B cell (primary cell): ENCODE data around the gene RNF175. TPM values are rescaled to one million over a fixed set of nuclear protein-coding genes. Genes with fewer than 3 reads are reported as not detected.

Experiments used
- ATAC-seq: fragments of 200-7000 bp; cut with Tn5 transposase; one replicate; pipeline ENCODE4 v1.10.0; 2021; ENCODE audit warnings: low read depth, mild to moderate bottlenecking, moderate number of reproducible peaks, moderate library complexity
- CTCF ChIA-PET: fragments of 350-600 bp; sonication (Branson Sonifier 250); formaldehyde crosslinking; loops from one replicate; lab custom pipeline; 2021; ENCODE audit warnings: antibody characterized with exemption, inconsistent platforms; lab: Charles Lee
- POLR2A ChIA-PET: fragments of 350-600 bp; sonication (Branson Sonifier 250); formaldehyde crosslinking; loops from one replicate; lab custom pipeline; 2021; ENCODE audit warnings: antibody characterized with exemption; lab: Charles Lee
- DNase-seq: peaks from one replicate; pipeline ENCODE4 v3.0.0; 2013
- H2AFZ ChIP-seq: 2 replicates; pipeline ENCODE4 v1.6.1; 2012; ENCODE audit warnings: mild to moderate bottlenecking, low read depth, low read length; ENCODE audit not compliant: insufficient read depth, poor library complexity, severe bottlenecking
- H3K27ac ChIP-seq, 2 donors: 1 replicate in 1 of 2; 2 replicates in 1 of 2; pipeline ENCODE4 v1.5.1; 2012 to 2013; ENCODE audit warnings: low read length in 2 of 2, mild to moderate bottlenecking in 2 of 2, moderate library complexity in 1 of 2
- H3K27me3 ChIP-seq, 4 experiments: fragments of 200-600 bp in 1 of 4; sonication (generic) in 1 of 4; replicated peaks in 1 of 4; 1 replicate in 2 of 4; 2 replicates in 2 of 4; pipeline versions ENCODE4 v1.6.1 to v1.7.0; 2013 to 2016; ENCODE audit warnings: low read length in 3 of 4, mild to moderate bottlenecking in 2 of 4, mixed read lengths in 1 of 4, moderate library complexity in 1 of 4; ENCODE audit not compliant: insufficient read depth in 4 of 4, control insufficient read depth in 3 of 4; ENCODE audit errors: control extremely low read depth in 1 of 4
- H3K36me3 ChIP-seq, 2 experiments: replicated peaks in 1 of 2; 1 replicate in 1 of 2; 2 replicates in 1 of 2; pipeline versions ENCODE4 v1.6.1 to v1.7.1; 2013; ENCODE audit warnings: low read length in 1 of 2; ENCODE audit not compliant: insufficient read depth in 2 of 2, control insufficient read depth in 1 of 2; ENCODE audit errors: control extremely low read depth in 1 of 2, extremely low read depth in 1 of 2
- H3K4me1 ChIP-seq, 2 donors: fragments of 200-600 bp in 1 of 2; sonication (generic) in 1 of 2; 1 replicate in 1 of 2; 2 replicates in 1 of 2; pipeline versions ENCODE4 v1.5.1 to v1.6.1; 2013 to 2017; ENCODE audit warnings: low read length in 2 of 2; ENCODE audit not compliant: control insufficient read depth in 2 of 2, insufficient read depth in 2 of 2
- H3K4me2 ChIP-seq: replicated peaks from 2 replicates; pipeline ENCODE3; 2012; ENCODE audit warnings: mild to moderate bottlenecking, low read depth, low read length; ENCODE audit not compliant: poor library complexity, severe bottlenecking
- H3K4me3 ChIP-seq, 5 experiments: fragments of 200-600 bp in 1 of 5; sonication (generic) in 1 of 5; 1 replicate in 3 of 5; 2 replicates in 2 of 5; pipeline versions ENCODE4 v1.5.1 to v1.7.0; 2011 to 2016; ENCODE audit warnings: low read length in 4 of 5, mild to moderate bottlenecking in 4 of 5, low read depth in 2 of 5, control low read depth in 1 of 5, moderate library complexity in 1 of 5; ENCODE audit not compliant: insufficient read depth in 1 of 5; ENCODE audit errors: control extremely low read depth in 1 of 5, extremely low read depth in 1 of 5
- H3K79me2 ChIP-seq: fragments of 200-600 bp; sonication (generic); one replicate; pipeline ENCODE4 v1.6.0; 2016; ENCODE audit warnings: low read length; ENCODE audit not compliant: control insufficient read depth, insufficient read depth
- H3K9ac ChIP-seq: fragments of 200-600 bp; sonication (generic); 2 replicates; pipeline ENCODE4 v1.6.1; 2017; ENCODE audit warnings: mild to moderate bottlenecking, low read length, moderate library complexity
- H3K9me3 ChIP-seq, 3 donors: one replicate each; pipeline versions ENCODE4 v1.6.1 to v1.7.1; 2013; ENCODE audit warnings: low read length in 2 of 3; ENCODE audit not compliant: control insufficient read depth in 2 of 3, insufficient read depth in 1 of 3; ENCODE audit errors: control extremely low read depth in 1 of 3
- H4K20me1 ChIP-seq: 2 replicates; pipeline ENCODE4 v1.6.0; 2012; ENCODE audit warnings: mild to moderate bottlenecking, low read length; ENCODE audit not compliant: insufficient read depth, control insufficient read depth, poor library complexity, severe bottlenecking
- H3K27ac Mint-ChIP-seq: one replicate; pipeline ENCODE4 v1.8.0; 2021; ENCODE audit warnings: mixed read lengths
- H3K27me3 Mint-ChIP-seq: one replicate; pipeline ENCODE4 v1.8.0; 2021; ENCODE audit warnings: mixed read lengths
- H3K4me1 Mint-ChIP-seq: one replicate; pipeline ENCODE4 v1.8.0; 2021; ENCODE audit warnings: mixed read lengths
- H3K4me3 Mint-ChIP-seq: one replicate; pipeline ENCODE4 v1.8.0; 2021; ENCODE audit warnings: mixed read lengths
- H3K9me3 Mint-ChIP-seq: one replicate; pipeline ENCODE4 v1.8.0; 2022; ENCODE audit warnings: mixed read lengths; ENCODE audit not compliant: insufficient read depth
- EZH2 ChIP-seq: IDR thresholded peaks from 2 replicates; pipeline ENCODE4 v1.6.1; 2012; ENCODE audit warnings: borderline replicate concordance, low read depth, mild to moderate bottlenecking, moderate library complexity, low read length; ENCODE audit not compliant: insufficient read depth, poor library complexity, severe bottlenecking
- WGBS: methylation state at CpG from one replicate; pipeline ENCODE4 v1.1.5; 2013; ENCODE audit warnings: missing lambda C conversion rate; ENCODE audit not compliant: insufficient coverage; 5-methylcytosine and 5-hydroxymethylcytosine counted together
- intact Hi-C: fragments of 100-400 bp; cut with micrococcal nuclease; formaldehyde crosslinking; loops from one replicate; pipeline ENCODE4 v1.10.0; 2022
- polyA plus RNA-seq: library from polyadenylated mRNA; depleted of rRNA; stranded (reverse); fragments of >200 nt; gene quantifications from 2 replicates; pipeline ENCODE4 v1.2.3, GENCODE V29; 2012
- total RNA-seq, 2 donors: library from RNA; stranded (reverse); fragments of 120-200 nt in 1 of 2; gene quantifications; 1 replicate in 1 of 2; 2 replicates in 1 of 2; pipeline versions ENCODE4 v1.2.3 to v1.2.4, GENCODE V29; 2013 to 2022
- TF ChIP-seq, protein P1 (sequence below): fragments of 200-600 bp; IDR thresholded peaks from one replicate; pipeline ENCODE4 v1.8.0; 2022; ENCODE audit warnings: antibody characterized with exemption, mild to moderate bottlenecking

The RNF175 gene
- total and polyA plus RNA-seq, 2 donors (not counting 1 experiment from before 2014, with no cell fraction given): not detected

DNA sequence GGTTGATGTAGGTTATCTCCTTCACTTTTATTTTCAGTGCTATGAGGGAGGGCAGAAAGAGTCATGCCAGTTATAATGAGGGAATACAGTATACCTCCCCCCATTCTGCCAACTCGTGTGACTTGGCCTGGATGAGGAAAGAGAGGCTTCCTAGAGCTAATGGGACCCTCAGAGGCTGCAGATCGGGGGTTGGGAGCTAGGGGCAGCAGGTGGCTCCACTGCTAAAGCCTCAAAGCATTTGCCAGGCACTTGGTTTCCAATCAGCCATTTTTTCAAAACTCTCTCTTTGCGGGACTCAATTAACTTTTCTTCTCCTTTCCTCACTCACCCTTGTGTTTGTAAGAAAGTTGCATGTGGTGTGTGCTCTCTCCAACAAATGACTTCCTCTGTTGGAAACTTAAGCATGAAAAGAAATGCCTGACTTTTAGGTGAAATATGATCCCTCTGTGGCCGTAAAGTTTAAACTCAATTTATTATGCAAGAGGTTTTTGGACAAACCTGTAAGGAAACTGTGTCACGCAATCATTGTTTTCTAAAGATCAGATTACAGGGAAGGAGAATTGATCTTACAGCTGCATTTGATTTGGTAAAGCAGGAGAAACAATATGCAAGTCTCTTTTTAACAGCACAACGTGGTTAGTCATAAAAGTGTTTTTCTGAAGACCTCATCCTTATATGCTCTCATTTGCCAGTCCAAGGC, 22.0 kb upstream of the RNF175 start:
- no peak overlapping the region for H3K4me3 Mint-ChIP-seq
- Histone ChIP-seq H3K4me3 (no peak overlapping the region), H3K4me1 (no peaks in the 10 kb centered on the region), H3K36me3 (no peaks in the 10 kb centered on the region), H3K4me2 (no peak overlapping the region), H3K27ac (no peak overlapping the region), H3K9me3 (peaks cover 0 to 6% (median 6%) of the 10 kb centered on the region in 3 donors), H3K27me3 (peaks cover 0 to 47% (median 25%) of the 10 kb centered on the region in 4 experiments), H4K20me1 (no peaks in the 10 kb centered on the region), H3K79me2 (no peaks in the 10 kb centered on the region), H2AFZ (no peak overlapping the region), H3K9ac (no peak overlapping the region)
- 20% methylated on average over 2 of the region's 6 CpGs for WGBS
- CTCF ChIA-PET: interaction anchor here (0.7 to 1.5 kb wide), 2 partner anchors 32 to 59 kb away, joined by 4 to 8 read pairs; no protein-coding TSS in a partner anchor
- peaks cover 67% of the 10 kb centered on the region for H3K27me3 Mint-ChIP-seq
- POLR2A ChIA-PET: no interaction called here
- no peak for ATAC-seq
- H3K4me1 Mint-ChIP-seq: peaks cover 2% of the 10 kb centered on the region
- H3K27ac Mint-ChIP-seq: no peak overlapping the region
- TF ChIP-seq, protein P1, sequence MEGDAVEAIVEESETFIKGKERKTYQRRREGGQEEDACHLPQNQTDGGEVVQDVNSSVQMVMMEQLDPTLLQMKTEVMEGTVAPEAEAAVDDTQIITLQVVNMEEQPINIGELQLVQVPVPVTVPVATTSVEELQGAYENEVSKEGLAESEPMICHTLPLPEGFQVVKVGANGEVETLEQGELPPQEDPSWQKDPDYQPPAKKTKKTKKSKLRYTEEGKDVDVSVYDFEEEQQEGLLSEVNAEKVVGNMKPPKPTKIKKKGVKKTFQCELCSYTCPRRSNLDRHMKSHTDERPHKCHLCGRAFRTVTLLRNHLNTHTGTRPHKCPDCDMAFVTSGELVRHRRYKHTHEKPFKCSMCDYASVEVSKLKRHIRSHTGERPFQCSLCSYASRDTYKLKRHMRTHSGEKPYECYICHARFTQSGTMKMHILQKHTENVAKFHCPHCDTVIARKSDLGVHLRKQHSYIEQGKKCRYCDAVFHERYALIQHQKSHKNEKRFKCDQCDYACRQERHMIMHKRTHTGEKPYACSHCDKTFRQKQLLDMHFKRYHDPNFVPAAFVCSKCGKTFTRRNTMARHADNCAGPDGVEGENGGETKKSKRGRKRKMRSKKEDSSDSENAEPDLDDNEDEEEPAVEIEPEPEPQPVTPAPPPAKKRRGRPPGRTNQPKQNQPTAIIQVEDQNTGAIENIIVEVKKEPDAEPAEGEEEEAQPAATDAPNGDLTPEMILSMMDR: no peak
- TF ChIP-seq EZH2: no peak
- no peak for DNase-seq
- no peaks in the 10 kb centered on the region for H3K9me3 Mint-ChIP-seq
- intact Hi-C loops: no loop called here

DNA sequence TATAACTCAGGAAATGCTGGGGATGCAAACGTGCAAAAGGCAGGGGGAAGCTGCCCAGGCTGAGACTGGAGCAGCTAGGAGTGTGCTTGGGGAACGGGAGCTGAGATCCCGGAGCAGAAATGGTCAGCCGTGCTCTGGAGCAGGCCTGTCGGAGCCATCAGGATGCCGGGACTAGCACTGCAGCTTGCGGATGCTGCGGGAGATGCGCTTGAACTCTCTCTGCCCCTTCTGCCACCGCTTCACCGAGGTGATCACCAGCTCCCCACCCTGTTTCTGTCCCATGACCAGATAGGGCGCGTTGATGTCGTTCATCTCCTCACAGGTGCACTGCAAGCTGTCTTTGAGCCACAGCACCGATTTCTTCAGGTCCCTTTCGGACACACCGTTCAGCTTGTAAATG, 21.5 kb upstream of the RNF175 start:
- POLR2A ChIA-PET: no interaction called here
- peaks cover 0 to 6% (median 6%) of the 10 kb centered on the region in 3 donors for H3K9me3 ChIP-seq
- H2AFZ ChIP-seq: no peak overlapping the region
- WGBS: 94% methylated on average over 17 of the region's 17 CpGs
- H3K9me3 Mint-ChIP-seq: no peaks in the 10 kb centered on the region
- H3K36me3 ChIP-seq: no peaks in the 10 kb centered on the region
- H3K4me3 ChIP-seq: no peak overlapping the region
- TF ChIP-seq EZH2: no peak
- TF ChIP-seq, protein P1: no peak
- H3K79me2 ChIP-seq: no peaks in the 10 kb centered on the region
- H3K27ac Mint-ChIP-seq: no peak overlapping the region
- peaks cover 71% of the 10 kb centered on the region for H3K27me3 Mint-ChIP-seq
- H3K4me1 Mint-ChIP-seq: peaks cover 2% of the 10 kb centered on the region
- H3K4me1 ChIP-seq: no peaks in the 10 kb centered on the region
- H3K27me3 ChIP-seq: peaks cover 0 to 45% (median 29%) of the 10 kb centered on the region in 4 experiments
- no peaks in the 10 kb centered on the region for H4K20me1 ChIP-seq
- no peak overlapping the region for H3K9ac ChIP-seq
- intact Hi-C loops: no loop called here
- CTCF ChIA-PET: interaction anchor here (1.5 kb wide), 1 partner anchor 32 kb away, joined by 8 read pairs; no protein-coding TSS in a partner anchor
- no peak overlapping the region for H3K4me2 ChIP-seq
- H3K4me3 Mint-ChIP-seq: no peak overlapping the region
- no peak overlapping the region for H3K27ac ChIP-seq
- ATAC-seq (no peak), DNase-seq (no peak)
